Vagina (tissue), 2 donors: ENCODE measurements around the gene BTRC. TPM values are rescaled to one million over a fixed set of nuclear protein-coding genes. Genes with fewer than 3 reads are reported as not detected.
A peak's percentile ranks its signal among the peaks of the same experiment; 100 is the strongest.

Source experiments
- DNase-seq, 2 donors: peaks; one replicate each; pipeline ENCODE4 v3.0.0-alpha.2; 2017; ENCODE audit errors: extremely low spot score in 2 of 2
- H3K27ac ChIP-seq: fragments of 200-600 bp; sonication (generic); one replicate; pipeline ENCODE4 v1.5.1; 2019
- H3K27me3 ChIP-seq: fragments of 200-600 bp; sonication (generic); one replicate; pipeline ENCODE4 v1.5.1; 2019
- H3K36me3 ChIP-seq, 2 donors: fragments of 200-600 bp; sonication (generic); one replicate each; pipeline ENCODE4 v1.5.1; 2017 to 2019
- H3K4me1 ChIP-seq: fragments of 200-600 bp; sonication (generic); one replicate; pipeline ENCODE4 v1.5.1; 2019
- H3K4me3 ChIP-seq, 2 donors: fragments of 200-600 bp; sonication (generic); 1 replicate in 1 of 2; 2 replicates in 1 of 2; pipeline ENCODE4 v1.5.1; 2016 to 2019
- H3K9me3 ChIP-seq: fragments of 200-600 bp; sonication (generic); one replicate; pipeline ENCODE4 v1.5.1; 2019
- POLR2A ChIP-seq, 2 donors: fragments of 450-650 bp; IDR thresholded peaks; one replicate each; pipeline ENCODE4 v1.6.1; 2017; ENCODE audit warnings: antibody characterized with exemption in 2 of 2, mild to moderate bottlenecking in 2 of 2, moderate library complexity in 2 of 2
- POLR2AphosphoS5 ChIP-seq, 2 donors: sonication (generic); formaldehyde crosslinking; IDR thresholded peaks; one replicate each; pipeline ENCODE4 v1.9.0; 2017; ENCODE audit warnings: antibody characterized with exemption in 2 of 2, mild to moderate bottlenecking in 2 of 2, low read depth in 1 of 2; ENCODE audit not compliant: insufficient read depth in 1 of 2
- intact Hi-C: fragments of 100-400 bp; cut with DNase I; formaldehyde crosslinking; loops from one replicate; pipeline ENCODE4 v1.15.1; 2023
- total RNA-seq: library from RNA; depleted of rRNA; stranded (reverse); fragments of >200 nt; gene quantifications from one replicate; pipeline ENCODE4 v1.2.3, GENCODE V29; 2016
- TF ChIP-seq, protein P1 (sequence below), 3 experiments: fragments of 450-650 bp in 2 of 3; fragments of 200-600 bp in 1 of 3; sonication (generic) in 1 of 3; IDR thresholded peaks; one replicate each; pipeline ENCODE4 v1.5.1; 2017 to 2019; ENCODE audit warnings: antibody characterized with exemption in 3 of 3, mild to moderate bottlenecking in 2 of 3, moderate library complexity in 2 of 3

BTRC gene
- total RNA-seq, 1 donor from 2014 or later = 12.5 TPM

- no peaks in the 10 kb centered on the region for H3K9me3 ChIP-seq
- no peak for TF ChIP-seq POLR2AphosphoS5 (IDR thresholded peaks at IDR 0.05; ENCODE audit: insufficient read depth in 1 of 2, low read depth in 1 of 2)
- no peak for TF ChIP-seq POLR2A (IDR thresholded peaks at IDR 0.05)
- TF ChIP-seq, protein P1, sequence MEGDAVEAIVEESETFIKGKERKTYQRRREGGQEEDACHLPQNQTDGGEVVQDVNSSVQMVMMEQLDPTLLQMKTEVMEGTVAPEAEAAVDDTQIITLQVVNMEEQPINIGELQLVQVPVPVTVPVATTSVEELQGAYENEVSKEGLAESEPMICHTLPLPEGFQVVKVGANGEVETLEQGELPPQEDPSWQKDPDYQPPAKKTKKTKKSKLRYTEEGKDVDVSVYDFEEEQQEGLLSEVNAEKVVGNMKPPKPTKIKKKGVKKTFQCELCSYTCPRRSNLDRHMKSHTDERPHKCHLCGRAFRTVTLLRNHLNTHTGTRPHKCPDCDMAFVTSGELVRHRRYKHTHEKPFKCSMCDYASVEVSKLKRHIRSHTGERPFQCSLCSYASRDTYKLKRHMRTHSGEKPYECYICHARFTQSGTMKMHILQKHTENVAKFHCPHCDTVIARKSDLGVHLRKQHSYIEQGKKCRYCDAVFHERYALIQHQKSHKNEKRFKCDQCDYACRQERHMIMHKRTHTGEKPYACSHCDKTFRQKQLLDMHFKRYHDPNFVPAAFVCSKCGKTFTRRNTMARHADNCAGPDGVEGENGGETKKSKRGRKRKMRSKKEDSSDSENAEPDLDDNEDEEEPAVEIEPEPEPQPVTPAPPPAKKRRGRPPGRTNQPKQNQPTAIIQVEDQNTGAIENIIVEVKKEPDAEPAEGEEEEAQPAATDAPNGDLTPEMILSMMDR (IDR thresholded peaks at IDR 0.05) = no peak
- intact Hi-C loops = no loop called here
These were observed 104.9 kb downstream of the BTRC start for GRCh38 chr10:101458869-101459268.

DNA sequence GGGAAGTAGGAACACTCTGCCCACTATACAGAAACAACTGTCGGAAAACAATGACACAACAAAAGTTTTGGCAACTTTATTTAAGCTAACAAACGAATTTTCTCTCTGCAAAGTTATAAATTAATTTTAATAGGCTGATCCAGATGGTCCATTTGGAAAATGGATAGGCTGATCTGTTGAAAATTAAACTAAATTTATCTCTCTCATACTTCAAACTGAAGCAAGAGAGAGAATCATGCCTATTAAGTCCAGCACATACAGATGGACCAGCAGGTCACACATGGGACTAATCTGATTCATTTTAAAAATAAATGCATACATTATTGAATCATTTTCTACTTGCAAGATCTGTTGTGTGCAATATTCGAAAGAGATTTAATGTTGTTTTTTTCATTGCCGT is 110.1 kb downstream of the BTRC start:
- no peak overlapping the region for H3K4me3 ChIP-seq
- H3K36me3 ChIP-seq = no peaks in the 10 kb centered on the region
- no peak overlapping the region for H3K27ac ChIP-seq
- no peak for DNase-seq
- H3K9me3 ChIP-seq = no peaks in the 10 kb centered on the region
- no peaks in the 10 kb centered on the region for H3K27me3 ChIP-seq
- intact Hi-C loops = no loop called here
- no peaks in the 10 kb centered on the region for H3K4me1 ChIP-seq
- TF ChIP-seq POLR2AphosphoS5 (IDR thresholded peaks at IDR 0.05; ENCODE audit: insufficient read depth in 1 of 2, low read depth in 1 of 2) (no peak), POLR2A (IDR thresholded peaks at IDR 0.05) (no peak)
- TF ChIP-seq, protein P1 (IDR thresholded peaks at IDR 0.05) = no peak

More at GRCh38 chr10:101458869-101459268, 104.9 kb downstream of the BTRC start:
- no peak overlapping the region for H3K27ac ChIP-seq
- peaks cover 6% of the 10 kb centered on the region for H3K4me1 ChIP-seq
- no peaks in the 10 kb centered on the region for H3K36me3 ChIP-seq
- DNase-seq = no peak
- H3K27me3 ChIP-seq = no peaks in the 10 kb centered on the region
- no peak overlapping the region for H3K4me3 ChIP-seq

GRCh38 chr10:101464599-101464998 is 110.6 kb downstream of the BTRC start:
- TF ChIP-seq, protein P1 (IDR thresholded peaks at IDR 0.05) = no peak
- TF ChIP-seq POLR2A (IDR thresholded peaks at IDR 0.05) (no peak), POLR2AphosphoS5 (IDR thresholded peaks at IDR 0.05; ENCODE audit: insufficient read depth in 1 of 2, low read depth in 1 of 2) (no peak)

DNA sequence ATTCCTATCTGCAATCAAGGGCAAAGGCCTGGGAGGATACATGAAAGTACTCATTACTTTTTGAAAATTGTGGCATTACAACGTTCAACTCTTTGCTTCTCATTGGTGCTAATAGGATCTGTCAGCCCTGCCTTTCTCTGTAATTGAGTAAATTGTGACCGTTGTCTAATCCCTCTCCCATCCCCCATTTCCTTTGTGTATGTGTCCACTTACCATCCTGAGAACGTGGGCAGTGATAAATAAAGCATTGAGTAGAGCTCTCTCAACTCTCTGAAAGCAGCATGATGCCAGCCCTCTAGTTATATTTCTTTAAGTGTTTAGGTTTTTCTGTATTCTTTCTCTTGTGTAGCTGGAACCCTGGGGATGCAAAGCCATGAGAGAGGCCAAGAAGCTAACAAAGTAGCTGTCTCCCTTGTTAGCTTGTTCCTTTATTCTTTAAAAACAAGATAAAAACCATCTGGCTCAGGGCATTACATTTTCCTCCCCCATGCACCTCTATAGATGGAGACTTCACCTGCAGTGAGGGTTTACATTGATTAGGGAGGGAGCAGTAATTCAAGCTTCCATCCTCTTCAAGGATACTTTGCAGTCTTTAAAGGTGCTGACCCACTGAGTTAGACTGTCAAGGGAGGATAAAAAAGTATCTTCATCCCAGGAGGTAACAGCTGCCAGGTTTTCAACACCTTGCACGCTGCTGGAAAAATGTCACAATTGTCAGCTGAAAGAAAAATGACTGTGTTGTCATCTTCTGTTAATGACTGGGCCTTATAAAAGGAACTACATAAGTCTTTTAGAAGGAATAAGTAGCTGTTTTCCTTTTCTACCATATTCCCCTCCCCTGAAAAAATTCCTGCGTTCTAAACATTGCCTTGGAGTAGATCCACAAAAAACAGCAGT is 112.3 kb downstream of the BTRC start:
- H3K36me3 ChIP-seq = no peaks in the 10 kb centered on the region
- H3K4me3 ChIP-seq = no peak overlapping the region
- H3K27me3 ChIP-seq = no peaks in the 10 kb centered on the region
- intact Hi-C loops = no loop called here
- H3K27ac ChIP-seq = no peak overlapping the region
- no peaks in the 10 kb centered on the region for H3K9me3 ChIP-seq
- TF ChIP-seq, protein P1 (IDR thresholded peaks at IDR 0.05) = no peak
- TF ChIP-seq POLR2A (IDR thresholded peaks at IDR 0.05) = no peak
- no peak for TF ChIP-seq POLR2AphosphoS5 (IDR thresholded peaks at IDR 0.05; ENCODE audit: insufficient read depth in 1 of 2, low read depth in 1 of 2)
- no peaks in the 10 kb centered on the region for H3K4me1 ChIP-seq
- no peak for DNase-seq

More at GRCh38 chr10:101464599-101464998, 110.6 kb downstream of the BTRC start:
- Histone ChIP-seq H3K9me3 (no peaks in the 10 kb centered on the region), H3K4me1 (no peaks in the 10 kb centered on the region), H3K36me3 (no peaks in the 10 kb centered on the region), H3K4me3 (no peak overlapping the region), H3K27ac (no peak overlapping the region), H3K27me3 (no peaks in the 10 kb centered on the region)
- DNase-seq = no peak
- intact Hi-C loops = no loop called here

DNA sequence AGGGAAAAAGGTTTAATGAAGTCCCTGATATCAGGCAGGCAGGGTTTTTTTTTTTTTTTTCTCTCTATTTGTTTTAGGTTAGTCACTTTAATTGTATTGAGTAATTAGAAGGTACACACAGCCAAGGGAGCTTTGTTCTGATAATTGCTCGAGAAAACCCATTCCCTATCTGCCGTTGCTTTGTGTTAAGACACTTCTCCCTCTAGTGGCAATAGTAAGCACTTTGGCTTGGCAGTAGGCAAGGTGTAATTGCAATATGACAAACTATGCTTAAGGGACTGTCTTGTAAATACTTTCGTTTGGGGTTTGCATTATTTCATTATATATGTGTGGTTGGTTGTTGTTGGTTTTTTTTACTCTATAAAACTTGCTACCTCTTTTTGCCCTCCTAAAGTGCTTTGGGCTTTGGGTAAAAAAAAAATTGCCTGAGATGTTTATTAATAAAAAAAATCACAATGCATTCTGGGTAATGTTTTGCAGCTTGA is 113.4 kb downstream of the BTRC start:
- Histone ChIP-seq H3K4me3 (no peak overlapping the region), H3K9me3 (no peaks in the 10 kb centered on the region), H3K4me1 (no peaks in the 10 kb centered on the region), H3K36me3 (no peaks in the 10 kb centered on the region), H3K27me3 (no peaks in the 10 kb centered on the region), H3K27ac (no peak overlapping the region)
- DNase-seq = no peak
- intact Hi-C loops = no loop called here
- TF ChIP-seq POLR2AphosphoS5 (IDR thresholded peaks at IDR 0.05; ENCODE audit: insufficient read depth in 1 of 2, low read depth in 1 of 2) (no peak), POLR2A (IDR thresholded peaks at IDR 0.05) (no peak)
- TF ChIP-seq, protein P1 (IDR thresholded peaks at IDR 0.05) = peak; percentile 28 to 54 (median 52)
